Lower leg skin (tissue), 4 donors: ENCODE measurements around the gene NPSR1. TPM values are rescaled to one million over a fixed set of nuclear protein-coding genes. Genes with fewer than 3 reads are reported as not detected.

ENCODE experiments used
- DNase-seq, 2 donors: peaks; one replicate each; pipeline ENCODE4 v3.0.0-alpha.2; 2019; ENCODE audit warnings: low spot score in 2 of 2
- H3K4me3 ChIP-seq: fragments of 200-600 bp; sonication (generic); 2 replicates; pipeline ENCODE4 v1.5.1; 2017; ENCODE audit warnings: mild to moderate bottlenecking, low read depth; ENCODE audit not compliant: poor library complexity, severe bottlenecking
- CTCF ChIP-seq, 3 donors: fragments of 450-650 bp; IDR thresholded peaks; one replicate each; pipeline ENCODE4 v1.5.1; 2016; ENCODE audit warnings: antibody characterized with exemption in 3 of 3, mild to moderate bottlenecking in 3 of 3, moderate library complexity in 2 of 3
- POLR2A ChIP-seq, 2 donors: fragments of 450-650 bp; IDR thresholded peaks; one replicate each; pipeline ENCODE4 v1.6.1; 2016 to 2017; ENCODE audit warnings: antibody characterized with exemption in 2 of 2, mild to moderate bottlenecking in 1 of 2, moderate library complexity in 1 of 2
- WGBS, 2 donors: methylation state at CpG; one replicate each; pipeline ENCODE4 v1.1.5; 2018; 5-methylcytosine and 5-hydroxymethylcytosine counted together
- intact Hi-C: fragments of 100-400 bp; cut with DNase I; formaldehyde crosslinking; loops from one replicate; pipeline ENCODE4 v1.15.0; 2023; ENCODE audit warnings: low total_unique reads
- total RNA-seq, 4 donors: library from RNA; depleted of rRNA; stranded (reverse); fragments of >200 nt; gene quantifications; one replicate each; pipeline ENCODE4 v1.1.0, GENCODE V29; 2016

NPSR1 gene
- total RNA-seq, 4 donors from 2014 or later = not detected

- 55 to 59% methylated on average over 7 of the region's 7 CpGs for whole genome bisulfite sequencing, 2 donors
- peak; percentile 34 to 83 for DNase-seq
- TF ChIP-seq CTCF (IDR thresholded peaks at IDR 0.05) = no peak
- no peak overlapping the region for H3K4me3 ChIP-seq
- intact Hi-C loops = no loop called here
These were observed 165.7 kb downstream of the NPSR1 start for GRCh38 chr7:34823650-34824258.

GRCh38 chr7:34825221-34825620 is 167.2 kb downstream of the NPSR1 start:
- H3K4me3 ChIP-seq = no peak overlapping the region
- DNase-seq = peak in 1 of 2 donors; percentile 39
- 82 to 90% methylated on average over 2 of the region's 2 CpGs for WGBS, 2 donors
- intact Hi-C loops = no loop called here
- TF ChIP-seq CTCF (IDR thresholded peaks at IDR 0.05) = no peak
- no peak for TF ChIP-seq POLR2A (IDR thresholded peaks at IDR 0.05)

- WGBS, 2 donors = 63 to 84% methylated on average over 3 of the region's 3 CpGs
- DNase-seq = no peak
- intact Hi-C loops = no loop called here
- no peak overlapping the region for H3K4me3 ChIP-seq
- TF ChIP-seq POLR2A (IDR thresholded peaks at IDR 0.05) (no peak), CTCF (IDR thresholded peaks at IDR 0.05) (no peak)
These were observed 172.4 kb downstream of the NPSR1 start for GRCh38 chr7:34830390-34830789.

GRCh38 chr7:34831436-34831835 is 173.4 kb downstream of the NPSR1 start:
- no peak overlapping the region for H3K4me3 ChIP-seq
- WGBS, 2 donors = 77 to 94% methylated on average over 1 of the region's 1 CpG
- intact Hi-C loops = no loop called here
- DNase-seq = no peak
- TF ChIP-seq POLR2A (IDR thresholded peaks at IDR 0.05) (no peak), CTCF (IDR thresholded peaks at IDR 0.05) (no peak)

- 89 to 95% methylated on average over 3 of the region's 3 CpGs for WGBS, 2 donors
- no peak overlapping the region for H3K4me3 ChIP-seq
- intact Hi-C loops = no loop called here
- TF ChIP-seq CTCF (IDR thresholded peaks at IDR 0.05) = no peak
- no peak for TF ChIP-seq POLR2A (IDR thresholded peaks at IDR 0.05)
- DNase-seq = no peak
These were observed 174.0 kb downstream of the NPSR1 start for GRCh38 chr7:34832020-34832419.
